Hepatocyte (in vitro differentiated cells): ENCODE data around the gene LRAT. TPM values are rescaled to one million over a fixed set of nuclear protein-coding genes. Genes with fewer than 3 reads are reported as not detected.

Experiments
- DNase-seq: peaks from one replicate; pipeline ENCODE4 v3.0.0-alpha.2; 2016; ENCODE audit warnings: low spot score
- H2AFZ ChIP-seq: fragments of 200-600 bp; sonication (generic); 2 replicates; pipeline ENCODE4 v1.6.0; 2016; ENCODE audit warnings: antibody characterized with exemption, mild to moderate bottlenecking
- H3K27ac ChIP-seq: fragments of 200-600 bp; sonication (generic); 2 replicates; pipeline ENCODE4 v1.5.1; 2016; ENCODE audit warnings: mild to moderate bottlenecking
- H3K27me3 ChIP-seq: fragments of 200-600 bp; sonication (generic); 2 replicates; pipeline ENCODE4 v1.6.1; 2016
- H3K36me3 ChIP-seq: fragments of 200-600 bp; sonication (generic); replicated peaks from 2 replicates; pipeline ENCODE4 v1.5.1; 2016; ENCODE audit warnings: low read depth; ENCODE audit not compliant: insufficient read depth
- H3K4me1 ChIP-seq: fragments of 200-600 bp; sonication (generic); 2 replicates; pipeline ENCODE4 v1.5.1; 2016; ENCODE audit warnings: mild to moderate bottlenecking, moderate library complexity; ENCODE audit not compliant: insufficient read depth
- H3K4me2 ChIP-seq: fragments of 200-600 bp; sonication (generic); 2 replicates; pipeline ENCODE4 v1.6.0; 2016
- H3K4me3 ChIP-seq: fragments of 200-600 bp; sonication (generic); 2 replicates; pipeline ENCODE4 v1.5.1; 2016; ENCODE audit warnings: mild to moderate bottlenecking
- H3K79me2 ChIP-seq: fragments of 200-600 bp; sonication (generic); 2 replicates; pipeline ENCODE4 v1.6.0; 2017; ENCODE audit warnings: mild to moderate bottlenecking
- H3K9me2 ChIP-seq: fragments of 200-600 bp; sonication (generic); replicated peaks from 2 replicates; pipeline ENCODE4 v1.6.0; 2017; ENCODE audit warnings: mild to moderate bottlenecking; ENCODE audit not compliant: insufficient read depth
- H3K9me3 ChIP-seq: fragments of 200-600 bp; sonication (generic); 2 replicates; pipeline ENCODE4 v1.5.1; 2016; ENCODE audit warnings: low read depth, mild to moderate bottlenecking
- H4K20me1 ChIP-seq: fragments of 200-600 bp; sonication (generic); 2 replicates; pipeline ENCODE4 v1.6.0; 2016; ENCODE audit warnings: mild to moderate bottlenecking; ENCODE audit not compliant: insufficient read depth, poor library complexity, severe bottlenecking
- EZH2 ChIP-seq: fragments of 200-600 bp; sonication (generic); IDR thresholded peaks from 2 replicates; pipeline ENCODE4 v1.6.1; 2016; ENCODE audit warnings: antibody characterized with exemption, mild to moderate bottlenecking, borderline replicate concordance
- EZH2phosphoT487 ChIP-seq: fragments of 200-600 bp; sonication (generic); IDR thresholded peaks from one replicate; pipeline ENCODE4 v1.6.1; 2018; ENCODE audit warnings: antibody characterized with exemption, mild to moderate bottlenecking, low read depth, moderate library complexity; ENCODE audit not compliant: unreplicated experiment, severe bottlenecking
- WGBS: methylation state at CpG from one replicate; pipeline ENCODE4 v1.1.6; 2016; ENCODE audit warnings: low lambda C conversion rate; ENCODE audit errors: missing lambda C conversion rate; 5-methylcytosine and 5-hydroxymethylcytosine counted together
- polyA plus RNA-seq: library from polyadenylated mRNA; unstranded; fragments of >200 nt; fragmentation: Nextera tagmentation; extraction: Ambion mirVana; gene quantifications from 2 replicates; pipeline ENCODE4 v1.2.1, GENCODE V29; 2016
- total RNA-seq: library from RNA; depleted of rRNA; stranded (reverse); fragments of >200 nt; gene quantifications from 2 replicates; pipeline ENCODE4 v1.2.3, GENCODE V29; 2014
- TF ChIP-seq, protein P1 (sequence below): fragments of 200-600 bp; sonication (generic); IDR thresholded peaks from 2 replicates; pipeline ENCODE4 v1.5.1; 2016; ENCODE audit warnings: antibody characterized with exemption, mild to moderate bottlenecking; ENCODE audit not compliant: poor library complexity

LRAT gene
- total and polyA plus RNA-seq, 2 experiments from 2014 or later: 2.6 to 3.5 TPM

DNA sequence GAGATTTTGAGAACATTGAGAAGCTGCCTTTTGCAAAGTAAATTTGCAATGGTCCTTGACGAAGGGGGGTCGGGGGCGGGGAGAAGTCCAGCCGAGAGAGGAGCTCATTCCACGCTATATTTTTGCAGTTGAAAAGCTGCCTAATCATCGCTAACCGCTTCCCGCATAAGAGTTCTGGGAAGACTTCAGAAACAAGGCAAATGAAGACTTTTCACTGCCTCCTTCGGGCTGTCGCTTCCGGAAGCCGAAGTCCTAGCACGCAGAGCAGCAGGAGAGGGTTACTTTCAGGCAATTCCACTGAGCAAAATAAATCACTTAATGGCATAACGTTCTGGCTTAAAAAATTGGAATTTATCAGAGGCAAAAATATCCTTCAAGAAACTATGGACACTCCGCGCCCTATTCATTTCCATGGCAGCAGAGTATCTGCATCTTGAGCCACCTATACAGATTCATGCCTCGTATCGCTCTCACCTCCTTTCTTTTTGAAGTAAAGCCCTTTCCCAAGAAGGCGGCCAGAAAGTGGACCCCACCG lies 2.6 kb upstream of the LRAT start:
- no peaks in the 10 kb centered on the region for H3K9me3 ChIP-seq
- H3K4me2 ChIP-seq: peak overlapping the region; percentile 92
- H3K36me3 ChIP-seq: no peaks in the 10 kb centered on the region
- peaks cover 78% of the 10 kb centered on the region for H3K27me3 ChIP-seq
- no peak overlapping the region for H2AFZ ChIP-seq
- no peaks in the 10 kb centered on the region for H4K20me1 ChIP-seq
- H3K9me2 ChIP-seq: no peaks in the 10 kb centered on the region
- H3K4me3 ChIP-seq: no peak overlapping the region
- WGBS: 13% methylated on average over 20 of the region's 20 CpGs
- H3K27ac ChIP-seq: no peak overlapping the region
- H3K79me2 ChIP-seq: no peaks in the 10 kb centered on the region
- peak; percentile 27 for TF ChIP-seq EZH2phosphoT487
- TF ChIP-seq EZH2: no peak
- no peak for DNase-seq
- peaks cover 25% of the 10 kb centered on the region for H3K4me1 ChIP-seq

DNA sequence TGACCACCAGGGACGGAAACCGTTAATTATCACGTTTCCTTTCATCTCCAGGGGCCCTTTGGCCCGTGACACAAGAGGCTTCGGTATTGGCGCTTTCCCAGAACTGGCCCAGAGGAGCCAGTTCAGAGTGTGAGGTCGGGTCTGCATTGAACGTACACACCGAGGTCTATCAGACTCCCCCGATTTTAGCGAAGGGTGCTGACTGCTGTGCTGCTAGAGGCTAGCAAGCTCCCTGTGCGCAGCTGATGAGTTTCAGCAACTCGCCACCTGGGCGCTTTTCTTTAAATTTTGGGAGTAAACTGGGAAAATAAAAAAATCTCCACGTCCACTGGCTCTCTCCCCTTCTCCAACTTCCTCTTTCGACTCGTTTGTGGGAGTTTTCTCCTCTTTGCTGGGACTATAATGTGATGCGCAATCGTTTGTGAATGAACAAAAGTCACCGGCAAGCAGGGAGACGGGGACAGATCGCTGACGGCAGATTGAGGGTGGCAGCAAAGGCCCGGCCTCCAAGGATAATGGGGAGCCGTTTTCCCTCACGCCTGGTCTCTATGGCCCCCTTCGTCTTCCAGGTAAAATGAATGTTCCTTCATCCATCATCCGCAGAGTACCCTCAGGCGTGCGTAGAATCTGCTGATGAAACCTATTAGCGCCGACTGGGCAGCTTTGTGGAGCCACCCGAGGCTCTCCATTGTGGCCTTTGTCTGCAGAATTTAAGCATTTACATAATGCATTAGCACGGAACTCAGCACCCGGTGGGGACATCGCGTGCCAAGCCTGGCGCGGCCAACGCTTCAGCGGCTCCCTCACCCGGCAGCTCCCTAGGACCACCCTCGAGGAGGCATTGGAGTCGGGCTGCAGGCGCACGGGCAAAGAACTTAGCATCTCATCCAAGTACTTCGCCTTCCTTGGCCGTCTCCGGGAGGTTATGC lies 1.6 kb upstream of the LRAT start:
- Histone ChIP-seq H3K4me1 (peaks cover 25% of the 10 kb centered on the region), H3K9me3 (no peaks in the 10 kb centered on the region), H3K4me3 (peak overlapping the region; percentile 29), H3K27ac (no peak overlapping the region), H3K4me2 (peak overlapping the region; percentile 92), H3K36me3 (no peaks in the 10 kb centered on the region), H2AFZ (peak overlapping the region; percentile 46), H3K9me2 (no peaks in the 10 kb centered on the region), H3K79me2 (no peaks in the 10 kb centered on the region), H4K20me1 (no peaks in the 10 kb centered on the region), H3K27me3 (peaks cover 88% of the 10 kb centered on the region)
- WGBS: 2% methylated on average over 49 of the region's 49 CpGs
- TF ChIP-seq EZH2phosphoT487: peak; percentile 29
- TF ChIP-seq, protein P1, sequence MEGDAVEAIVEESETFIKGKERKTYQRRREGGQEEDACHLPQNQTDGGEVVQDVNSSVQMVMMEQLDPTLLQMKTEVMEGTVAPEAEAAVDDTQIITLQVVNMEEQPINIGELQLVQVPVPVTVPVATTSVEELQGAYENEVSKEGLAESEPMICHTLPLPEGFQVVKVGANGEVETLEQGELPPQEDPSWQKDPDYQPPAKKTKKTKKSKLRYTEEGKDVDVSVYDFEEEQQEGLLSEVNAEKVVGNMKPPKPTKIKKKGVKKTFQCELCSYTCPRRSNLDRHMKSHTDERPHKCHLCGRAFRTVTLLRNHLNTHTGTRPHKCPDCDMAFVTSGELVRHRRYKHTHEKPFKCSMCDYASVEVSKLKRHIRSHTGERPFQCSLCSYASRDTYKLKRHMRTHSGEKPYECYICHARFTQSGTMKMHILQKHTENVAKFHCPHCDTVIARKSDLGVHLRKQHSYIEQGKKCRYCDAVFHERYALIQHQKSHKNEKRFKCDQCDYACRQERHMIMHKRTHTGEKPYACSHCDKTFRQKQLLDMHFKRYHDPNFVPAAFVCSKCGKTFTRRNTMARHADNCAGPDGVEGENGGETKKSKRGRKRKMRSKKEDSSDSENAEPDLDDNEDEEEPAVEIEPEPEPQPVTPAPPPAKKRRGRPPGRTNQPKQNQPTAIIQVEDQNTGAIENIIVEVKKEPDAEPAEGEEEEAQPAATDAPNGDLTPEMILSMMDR: no peak
- TF ChIP-seq EZH2: peak; percentile 92
- peak; percentile 32 for DNase-seq

DNA sequence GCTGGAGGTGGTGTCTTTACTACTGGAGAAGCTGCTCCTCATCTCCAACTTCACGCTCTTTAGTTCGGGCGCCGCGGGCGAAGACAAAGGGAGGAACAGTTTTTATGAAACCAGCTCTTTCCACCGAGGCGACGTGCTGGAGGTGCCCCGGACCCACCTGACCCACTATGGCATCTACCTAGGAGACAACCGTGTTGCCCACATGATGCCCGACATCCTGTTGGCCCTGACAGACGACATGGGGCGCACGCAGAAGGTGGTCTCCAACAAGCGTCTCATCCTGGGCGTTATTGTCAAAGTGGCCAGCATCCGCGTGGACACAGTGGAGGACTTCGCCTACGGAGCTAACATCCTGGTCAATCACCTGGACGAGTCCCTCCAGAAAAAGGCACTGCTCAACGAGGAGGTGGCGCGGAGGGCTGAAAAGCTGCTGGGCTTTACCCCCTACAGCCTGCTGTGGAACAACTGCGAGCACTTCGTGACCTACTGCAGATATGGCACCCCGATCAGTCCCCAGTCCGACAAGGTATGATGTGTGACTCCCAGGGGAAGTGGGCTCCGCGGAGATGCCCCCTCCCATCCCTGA lies 634 bp downstream of the LRAT start:
- Histone ChIP-seq H3K36me3 (no peaks in the 10 kb centered on the region), H3K27ac (no peak overlapping the region), H3K4me3 (peak overlapping the region; percentile 62)

More for the DNA sequence above, 634 bp downstream of the LRAT start:
- peaks cover 86% of the 10 kb centered on the region for H3K27me3 ChIP-seq
- peak overlapping the region; percentile 92 for H3K4me2 ChIP-seq
- H3K79me2 ChIP-seq: no peaks in the 10 kb centered on the region
- DNase-seq: no peak
- H4K20me1 ChIP-seq: no peaks in the 10 kb centered on the region
- H3K4me1 ChIP-seq: peaks cover 25% of the 10 kb centered on the region
- peak overlapping the region; percentile 87 for H2AFZ ChIP-seq
- no peaks in the 10 kb centered on the region for H3K9me3 ChIP-seq
- 4% methylated on average over 31 of the region's 31 CpGs for WGBS
- H3K9me2 ChIP-seq: no peaks in the 10 kb centered on the region
- TF ChIP-seq, protein P1: peak; percentile 2
- TF ChIP-seq EZH2phosphoT487: no peak
- TF ChIP-seq EZH2: peak; percentile 8
